Measurements from ENCODE around the gene SARS1.
"Not testable (repeated sequence)": the region's sequence is repeated elsewhere in the genome, so short reads cannot be mapped to it uniquely, and the experiment has no call there.

The SARS1 gene

DNA sequence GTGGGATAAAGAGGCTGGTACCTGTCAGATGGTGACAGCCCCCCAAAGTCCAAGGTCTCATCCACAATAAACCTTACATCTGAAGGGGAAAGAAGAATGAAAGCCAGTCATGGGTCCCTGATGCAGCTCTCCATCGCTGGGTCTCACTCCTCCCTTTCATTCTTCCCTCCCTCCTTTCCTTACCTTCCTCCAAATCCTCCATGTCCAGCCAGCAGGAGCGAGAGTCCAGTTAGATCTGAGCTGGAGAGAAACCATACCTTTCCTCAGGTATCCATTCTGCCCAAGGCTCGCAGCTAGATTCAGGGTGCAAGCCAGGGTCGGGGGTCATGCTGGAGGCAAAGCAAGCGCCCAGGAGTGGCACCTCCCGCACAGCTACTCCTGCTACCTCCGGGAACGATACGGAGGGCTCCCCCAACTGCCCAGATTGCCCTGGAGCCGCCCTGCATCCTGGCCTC, 68.8 kb downstream of the SARS1 start:
- peak overlapping the region; percentile 86 for H3K27ac Mint-ChIP-seq
- no peaks in the 10 kb centered on the region for H3K9me3 Mint-ChIP-seq

GRCh38 chr1:109282952-109283747, 69.4 kb downstream of the SARS1 start, which contains the start of gene PSRC1:
TSS of gene PSRC1 (minus strand) at chr1:109283145.
- peak within 1 kb of the TSS; percentile 100 for H3K4me3 Mint-ChIP-seq

More for the DNA sequence above, 68.8 kb downstream of the SARS1 start:
- H3K36me3 Mint-ChIP-seq (ENCODE audit: low read depth): peaks cover 15% of the 10 kb centered on the region
- H3K27me3 Mint-ChIP-seq (ENCODE audit: low read depth): peaks cover 2% of the 10 kb centered on the region
- H3K4me3 Mint-ChIP-seq: peak overlapping the region; percentile 100
- H3K4me1 Mint-ChIP-seq (ENCODE audit: low read depth): peaks cover 27% of the 10 kb centered on the region
- DNase-seq (ENCODE audit: low spot score): no peak

DNA sequence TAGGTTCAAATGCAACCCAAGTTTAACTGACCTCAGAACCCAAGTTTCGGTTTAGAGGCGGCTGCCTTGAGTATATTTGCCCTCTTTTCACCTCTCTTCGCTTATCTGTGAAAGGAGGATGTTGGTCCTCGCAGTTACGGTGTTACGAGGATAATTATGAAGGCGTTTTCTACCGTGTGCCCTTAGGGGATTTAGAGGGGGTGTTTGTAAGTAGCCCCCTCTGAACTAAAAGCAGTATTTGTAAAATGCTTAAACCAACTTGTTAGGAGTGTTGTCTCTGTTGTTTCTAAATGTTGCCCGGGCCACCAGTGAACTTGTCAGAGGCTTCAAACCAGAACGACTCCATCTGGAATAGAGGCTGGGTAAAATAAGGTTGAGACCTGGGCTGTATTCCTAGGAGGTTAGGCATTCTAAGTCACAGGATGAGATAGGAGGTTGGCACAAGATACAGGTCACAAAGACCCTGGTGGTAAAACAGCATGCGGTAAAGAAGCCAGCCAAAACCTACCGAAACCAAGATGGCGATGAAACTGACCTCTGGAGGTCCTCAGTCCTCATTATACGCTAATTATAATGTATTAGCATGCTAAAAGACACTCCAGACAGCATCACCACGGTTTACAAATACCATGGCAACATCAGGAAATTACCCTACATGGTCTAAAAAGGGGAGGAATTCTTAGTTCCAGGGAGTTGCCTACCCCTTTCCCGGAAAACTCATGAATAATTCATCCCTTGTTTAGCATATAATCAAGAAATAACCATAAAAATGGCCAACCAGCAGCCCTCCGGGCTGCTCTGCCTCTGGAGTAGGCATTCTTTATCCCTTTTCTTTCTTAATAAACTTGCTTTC, 70.3 kb downstream of the SARS1 start:
- no peaks in the 10 kb centered on the region for H3K9me3 Mint-ChIP-seq
- peak overlapping the region; percentile 100 for H3K4me3 Mint-ChIP-seq
- peaks cover 12% of the 10 kb centered on the region for H3K36me3 Mint-ChIP-seq (ENCODE audit: low read depth)
- peak overlapping the region; percentile 86 for H3K27ac Mint-ChIP-seq
- no peak for DNase-seq (ENCODE audit: low spot score)
- peaks cover 10% of the 10 kb centered on the region for H3K27me3 Mint-ChIP-seq (ENCODE audit: low read depth)
- H3K4me1 Mint-ChIP-seq (ENCODE audit: low read depth): peaks cover 27% of the 10 kb centered on the region

More at GRCh38 chr1:109282952-109283747, 69.4 kb downstream of the SARS1 start, which contains the start of gene PSRC1:
- Mint-ChIP-seq H3K36me3 (ENCODE audit: low read depth) (peaks cover 15% of the 10 kb centered on the region), H3K27ac (peak within 1 kb of the TSS; percentile 86), H3K4me1 (ENCODE audit: low read depth) (peaks cover 27% of the 10 kb centered on the region), H3K27me3 (ENCODE audit: low read depth) (peaks cover 4% of the 10 kb centered on the region), H3K9me3 (no peaks in the 10 kb centered on the region)
- peak; percentile 89 for DNase-seq (ENCODE audit: low spot score)

DNA sequence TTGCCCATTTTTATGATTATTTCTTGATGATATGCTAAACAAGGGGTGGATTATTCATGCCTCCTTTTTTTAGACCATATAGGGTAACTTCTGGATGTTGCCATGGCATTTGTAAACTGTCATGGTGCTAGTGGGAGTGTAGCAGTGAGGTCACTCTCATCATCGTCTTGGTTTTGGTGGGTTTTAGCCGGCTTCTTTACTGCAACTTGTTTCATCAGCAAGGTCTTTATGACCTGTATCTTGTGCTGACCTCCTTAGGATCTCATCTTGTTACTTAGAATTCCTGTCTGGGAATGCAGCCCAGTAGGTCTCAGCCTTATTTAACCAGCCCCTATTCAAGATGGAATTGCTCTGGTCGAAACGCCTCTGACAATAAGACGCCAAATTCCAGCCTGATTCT, 73.0 kb downstream of the SARS1 start:
- H3K9me3 Mint-ChIP-seq; H3K4me3 Mint-ChIP-seq; H3K36me3 Mint-ChIP-seq (ENCODE audit: low read depth); H3K27ac Mint-ChIP-seq; DNase-seq (ENCODE audit: low spot score): not testable (repeated sequence)
- peaks cover 16% of the 10 kb centered on the region for H3K4me1 Mint-ChIP-seq (ENCODE audit: low read depth)
- H3K27me3 Mint-ChIP-seq (ENCODE audit: low read depth): peaks cover 11% of the 10 kb centered on the region
